Stimulated activated CD4-positive, alpha-beta T cell treated with anti-CD3 and anti-CD28 coated beads, Interleukin-4, amount 100 ng/mL, for 24 hours (primary cell): ENCODE results near the gene APOM.
A peak's percentile ranks its signal among the peaks of the same experiment; 100 is the strongest.

Experiments used
- DNase-seq: peaks from one replicate; pipeline ENCODE4 v3.0.0-alpha.2; 2020

The APOM gene

GRCh38 chr6:31631681-31632278 lies 23.9 kb upstream of the APOM start:
- no peak for DNase-seq

GRCh38 chr6:31632279-31632946 lies 23.3 kb upstream of the APOM start:
- DNase-seq = no peak

GRCh38 chr6:31633447-31633846 lies 22.2 kb upstream of the APOM start:
- no peak for DNase-seq

GRCh38 chr6:31634131-31634530 lies 21.6 kb upstream of the APOM start:
- no peak for DNase-seq

- DNase-seq = no peak
Measured at GRCh38 chr6:31634969-31635575, 20.6 kb upstream of the APOM start.

GRCh38 chr6:31636698-31637596 lies 18.7 kb upstream of the APOM start:
- DNase-seq = no peak

GRCh38 chr6:31639043-31639442 lies 16.7 kb upstream of the APOM start:
- DNase-seq = no peak

- DNase-seq = peak; percentile 28
Measured at GRCh38 chr6:31639449-31639861, 16.2 kb upstream of the APOM start.

- no peak for DNase-seq
Measured at GRCh38 chr6:31640612-31641011, 15.1 kb upstream of the APOM start.

- no peak for DNase-seq
Measured at GRCh38 chr6:31641370-31641769, 14.3 kb upstream of the APOM start.

- DNase-seq = no peak
Measured at GRCh38 chr6:31642798-31643570, 12.7 kb upstream of the APOM start.

- no peak for DNase-seq
Measured at GRCh38 chr6:31643818-31644454, 11.8 kb upstream of the APOM start.

GRCh38 chr6:31645325-31645724 lies 10.4 kb upstream of the APOM start:
- DNase-seq = no peak

GRCh38 chr6:31651602-31652191 lies 4.0 kb upstream of the APOM start:
- DNase-seq = no peak

- DNase-seq = peak; percentile 89
Measured at GRCh38 chr6:31652925-31653724, 2.6 kb upstream of the APOM start.

GRCh38 chr6:31654574-31655348 lies 933 bp upstream of the APOM start:
- no peak for DNase-seq

GRCh38 chr6:31657406-31658157 lies 1.9 kb downstream of the APOM start:
- DNase-seq = no peak

- DNase-seq = no peak
Measured at GRCh38 chr6:31658158-31658688, 2.5 kb downstream of the APOM start.
